Measurements from ENCODE around the gene RFESD.
A peak's percentile ranks its signal among the peaks of the same experiment; 100 is the strongest.
"Not testable (repeated sequence)": the region's sequence is repeated elsewhere in the genome, so short reads cannot be mapped to it uniquely, and the experiment has no call there.

The RFESD gene

GRCh38 chr5:95638632-95639031 lies 7.9 kb upstream of the RFESD start:
- Histone ChIP-seq H3K36me3 (replicated peaks; ENCODE audit: low read depth, low read length) (no peaks in the 10 kb centered on the region), H3K4me2 (ENCODE audit: low read length) (no peak overlapping the region), H3K79me2 (ENCODE audit: low read length) (no peaks in the 10 kb centered on the region), H3K27me3 (ENCODE audit: low read depth, low read length) (no peaks in the 10 kb centered on the region), H4K20me1 (ENCODE audit: insufficient read depth, low read length) (no peaks in the 10 kb centered on the region), H3K9me3 (ENCODE audit: insufficient read depth, low read length) (no peaks in the 10 kb centered on the region), H3K4me3 (ENCODE audit: low read length) (no peak overlapping the region), H3K27ac (ENCODE audit: low read length) (no peak overlapping the region), H3K4me1 (ENCODE audit: low read length) (no peaks in the 10 kb centered on the region), H2AFZ (ENCODE audit: low read depth, low read length) (no peak overlapping the region), H3K9ac (ENCODE audit: low read length) (no peak overlapping the region)
- no peak for TF ChIP-seq EZH2phosphoT487 (IDR thresholded peaks at IDR 0.05; ENCODE audit: low read depth)
- no peak for TF ChIP-seq CTCF (IDR thresholded peaks at IDR 0.05; ENCODE audit: low read depth, low read length)

GRCh38 chr5:95641741-95642220 lies 4.8 kb upstream of the RFESD start:
- Histone ChIP-seq H3K9ac (ENCODE audit: low read length) (no peak overlapping the region), H4K20me1 (ENCODE audit: insufficient read depth, low read length) (no peaks in the 10 kb centered on the region), H3K4me2 (ENCODE audit: low read length) (no peak overlapping the region), H3K4me3 (ENCODE audit: low read length) (no peak overlapping the region), H3K4me1 (ENCODE audit: low read length) (peaks cover 12% of the 10 kb centered on the region), H3K79me2 (ENCODE audit: low read length) (no peaks in the 10 kb centered on the region), H2AFZ (ENCODE audit: low read depth, low read length) (no peak overlapping the region), H3K27me3 (ENCODE audit: low read depth, low read length) (no peaks in the 10 kb centered on the region), H3K27ac (ENCODE audit: low read length) (no peak overlapping the region), H3K36me3 (replicated peaks; ENCODE audit: low read depth, low read length) (no peaks in the 10 kb centered on the region), H3K9me3 (ENCODE audit: insufficient read depth, low read length) (no peaks in the 10 kb centered on the region)
- TF ChIP-seq EZH2phosphoT487 (IDR thresholded peaks at IDR 0.05; ENCODE audit: low read depth) (no peak), CTCF (IDR thresholded peaks at IDR 0.05; ENCODE audit: low read depth, low read length) (no peak)

GRCh38 chr5:95643152-95643551 lies 3.4 kb upstream of the RFESD start:
- Histone ChIP-seq H3K9ac (ENCODE audit: low read length) (no peak overlapping the region), H3K36me3 (replicated peaks; ENCODE audit: low read depth, low read length) (no peaks in the 10 kb centered on the region), H3K9me3 (ENCODE audit: insufficient read depth, low read length) (no peaks in the 10 kb centered on the region), H2AFZ (ENCODE audit: low read depth, low read length) (no peak overlapping the region), H3K27me3 (ENCODE audit: low read depth, low read length) (no peaks in the 10 kb centered on the region), H3K4me3 (ENCODE audit: low read length) (no peak overlapping the region), H3K4me2 (ENCODE audit: low read length) (no peak overlapping the region), H3K4me1 (ENCODE audit: low read length) (peaks cover 22% of the 10 kb centered on the region), H3K27ac (ENCODE audit: low read length) (no peak overlapping the region), H3K79me2 (ENCODE audit: low read length) (no peaks in the 10 kb centered on the region), H4K20me1 (ENCODE audit: insufficient read depth, low read length) (no peaks in the 10 kb centered on the region)
- no peak for TF ChIP-seq CTCF (IDR thresholded peaks at IDR 0.05; ENCODE audit: low read depth, low read length)
- no peak for TF ChIP-seq EZH2phosphoT487 (IDR thresholded peaks at IDR 0.05; ENCODE audit: low read depth)

- Histone ChIP-seq H4K20me1 (ENCODE audit: insufficient read depth, low read length) (no peaks in the 10 kb centered on the region), H3K4me3 (ENCODE audit: low read length) (0 out of 2 replicates have a peak overlapping the region, but pooled peaks have one; percentile 12), H3K36me3 (replicated peaks; ENCODE audit: low read depth, low read length) (no peaks in the 10 kb centered on the region), H2AFZ (ENCODE audit: low read depth, low read length) (peak overlapping the region; percentile 96), H3K79me2 (ENCODE audit: low read length) (no peaks in the 10 kb centered on the region), H3K4me2 (ENCODE audit: low read length) (peak overlapping the region; percentile 61), H3K9ac (ENCODE audit: low read length) (peak overlapping the region; percentile 10; the same call in 1 of the 2 replicates), H3K4me1 (ENCODE audit: low read length) (peaks cover 36% of the 10 kb centered on the region), H3K27me3 (ENCODE audit: low read depth, low read length) (no peaks in the 10 kb centered on the region), H3K9me3 (ENCODE audit: insufficient read depth, low read length) (no peaks in the 10 kb centered on the region), H3K27ac (ENCODE audit: low read length) (no peak overlapping the region)
- TF ChIP-seq CTCF (IDR thresholded peaks at IDR 0.05; ENCODE audit: low read depth, low read length) (peak; percentile 83), EZH2phosphoT487 (IDR thresholded peaks at IDR 0.05; ENCODE audit: low read depth) (no peak)
Observed at GRCh38 chr5:95644351-95645042, 2.1 kb upstream of the RFESD start.

GRCh38 chr5:95646226-95646568 lies 380 bp upstream of the RFESD start:
- H3K9me3 ChIP-seq (ENCODE audit: insufficient read depth, low read length); H3K79me2 ChIP-seq (ENCODE audit: low read length); H4K20me1 ChIP-seq (ENCODE audit: insufficient read depth, low read length); H3K27me3 ChIP-seq (ENCODE audit: low read depth, low read length); H3K36me3 ChIP-seq (replicated peaks; ENCODE audit: low read depth, low read length); H3K27ac ChIP-seq (ENCODE audit: low read length): not testable (repeated sequence)
- 0 out of 2 replicates have a peak overlapping the region, but pooled peaks have one; percentile 22 for H3K9ac ChIP-seq (ENCODE audit: low read length)
- peak overlapping the region; percentile 83 for H3K4me3 ChIP-seq (ENCODE audit: low read length)
- H3K4me2 ChIP-seq (ENCODE audit: low read length), result peak overlapping the region; percentile 97
- H3K4me1 ChIP-seq (ENCODE audit: low read length), result peaks cover 38% of the 10 kb centered on the region
- H2AFZ ChIP-seq (ENCODE audit: low read depth, low read length), result peak overlapping the region; percentile 74; the same call in 1 of the 2 replicates
